COLO829 (cell line): ENCODE measurements around the gene TMEM271.

Experiments
- DNase-seq: peaks from one replicate; pipeline ENCODE4 v3.0.0; 2012; ENCODE audit warnings: low spot score

TMEM271 gene, protein sequence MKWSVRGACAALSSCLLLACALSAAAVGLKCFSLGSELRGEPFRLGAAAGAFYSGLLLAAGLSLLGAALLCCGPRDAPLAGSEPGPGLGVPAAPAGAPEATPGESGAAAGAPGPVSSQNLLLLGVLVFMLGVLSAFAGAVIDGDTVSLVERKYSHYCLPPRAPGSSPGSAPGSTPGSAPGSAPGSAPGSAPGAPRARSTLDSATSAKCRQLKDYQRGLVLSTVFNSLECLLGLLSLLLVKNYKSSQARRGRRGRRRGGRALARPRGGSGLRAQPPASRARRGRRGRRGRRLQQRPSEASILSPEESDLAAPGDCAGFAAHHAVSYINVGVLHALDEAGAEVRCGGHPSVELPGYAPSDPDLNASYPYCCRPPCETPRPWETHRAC

DNA sequence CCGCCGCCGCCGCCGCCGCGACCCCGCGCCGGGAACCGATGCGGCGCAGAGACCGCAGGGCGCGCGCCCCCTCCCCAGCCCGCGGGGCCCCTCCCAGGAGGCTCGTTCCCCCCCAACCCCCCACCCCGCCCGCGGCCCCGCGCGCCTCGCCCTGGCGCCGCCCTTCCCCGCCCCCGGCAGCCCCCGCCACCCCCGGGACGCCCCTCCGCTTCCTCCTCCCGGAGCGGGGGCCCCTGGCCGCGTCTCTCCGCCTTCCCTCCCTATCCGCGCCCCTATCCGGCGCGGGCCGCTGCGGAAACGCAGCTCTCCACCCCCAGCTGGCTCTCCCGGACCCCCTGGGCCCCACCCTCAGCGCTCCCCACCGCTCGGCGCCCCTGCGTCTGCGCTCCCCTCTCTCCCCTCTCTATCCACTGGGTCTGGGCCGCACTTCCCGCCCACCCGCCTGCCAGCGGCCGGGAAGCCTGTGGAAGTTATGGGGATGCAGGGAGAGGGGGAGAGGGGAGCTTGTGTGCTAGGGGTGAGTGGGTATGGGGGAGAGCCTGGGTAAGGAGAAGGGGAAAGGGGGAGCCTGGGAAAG, at the start of gene TMEM271:
Gene TMEM271 (minus strand): TSS at position 51 of the 577 bp plus-strand sequence. CDS start 233 bp downstream, outside the sequence.
- DNase-seq = no peak

- no peak for DNase-seq
These were observed 49.6 kb upstream of the TMEM271 start for GRCh38 chr4:625631-626161.

GRCh38 chr4:624705-625590, 48.9 kb upstream of the TMEM271 start, which contains the start of gene PDE6B:
PDE6B (plus strand) TSS chr4:625573; CDS start chr4:625627, 54 bp downstream.
- no peak for DNase-seq

- no peak for DNase-seq
These were observed 47.9 kb upstream of the TMEM271 start for GRCh38 chr4:623914-624566.

- no peak for DNase-seq
These were observed 47.2 kb upstream of the TMEM271 start for GRCh38 chr4:622996-623913.

GRCh38 chr4:622071-622995, 46.2 kb upstream of the TMEM271 start:
- no peak for DNase-seq

DNA sequence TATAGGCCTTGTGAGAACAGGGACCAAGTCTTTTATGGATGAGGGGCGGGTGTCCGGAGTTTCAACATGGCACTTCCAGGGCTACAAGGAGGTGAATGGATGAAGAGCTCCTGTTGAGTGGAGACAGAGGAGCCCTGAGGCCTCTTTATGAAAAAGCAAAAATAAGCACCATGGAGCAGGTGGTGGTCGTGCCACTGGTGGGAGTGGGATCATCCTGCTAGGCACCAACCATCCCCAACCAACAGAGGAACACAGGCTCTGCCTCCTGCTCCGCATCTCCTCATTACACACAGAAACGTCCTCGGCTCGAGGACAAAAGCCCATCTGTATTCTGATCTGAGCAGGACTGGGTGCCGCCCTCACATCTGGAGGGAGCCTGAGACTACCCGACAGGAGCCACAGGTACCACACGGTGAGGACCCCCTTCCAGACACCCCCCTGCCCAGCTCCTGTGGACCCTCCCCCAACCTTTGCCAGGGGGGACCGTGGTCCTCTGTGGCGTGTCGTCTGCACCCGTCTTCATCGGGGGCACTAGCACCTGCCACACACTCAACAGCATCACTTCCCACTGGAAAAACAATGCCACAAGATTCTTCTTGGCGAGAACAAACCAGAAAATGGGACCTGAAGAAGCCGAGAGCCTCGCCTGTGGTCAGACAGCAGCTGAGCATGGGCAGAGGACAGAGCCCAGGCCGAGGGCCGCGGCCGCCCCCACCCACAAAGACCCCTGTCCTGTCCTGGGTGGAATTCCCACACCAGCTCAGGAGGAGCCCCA, 45.4 kb upstream of the TMEM271 start:
- no peak for DNase-seq

DNA sequence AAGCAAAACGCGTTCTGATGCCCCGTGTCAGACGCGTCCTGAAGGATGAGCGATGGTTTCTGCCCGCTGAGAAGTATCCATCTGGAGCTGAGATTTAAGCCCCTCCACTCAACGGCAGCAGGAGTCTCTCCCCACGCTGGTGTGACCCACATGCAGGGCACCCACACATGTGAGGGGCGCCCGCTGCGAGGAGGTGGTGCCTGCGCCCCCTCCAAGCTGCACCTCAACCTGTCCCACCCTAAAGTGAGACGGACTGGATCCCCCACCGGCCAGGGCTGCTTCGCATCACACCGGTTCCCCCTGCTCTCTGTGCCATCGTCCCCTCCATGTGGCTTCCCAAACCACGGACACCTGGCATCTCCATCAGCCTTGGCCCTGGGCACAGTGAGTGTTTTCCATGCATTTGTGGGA, 44.8 kb upstream of the TMEM271 start:
- DNase-seq = no peak

DNA sequence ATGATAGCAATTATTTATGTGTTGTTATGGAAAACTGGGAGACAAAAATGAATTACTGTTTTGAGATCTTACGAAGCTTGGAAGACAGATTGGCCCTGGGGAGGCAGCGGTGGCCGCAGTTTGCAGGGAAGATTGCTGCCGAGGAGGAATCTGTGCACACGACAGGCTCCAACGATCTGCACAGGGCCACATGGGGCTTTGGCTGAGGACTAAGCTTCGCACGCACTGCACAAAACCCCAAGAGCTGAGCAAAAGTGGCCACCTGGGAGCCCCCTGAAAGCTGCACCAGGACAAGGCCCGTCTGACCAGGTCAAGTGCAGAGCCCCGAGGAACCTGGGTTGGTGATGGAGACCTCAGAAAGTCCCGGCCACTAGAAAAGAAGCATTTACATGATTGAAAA, 44.1 kb upstream of the TMEM271 start:
- DNase-seq = no peak

- DNase-seq = no peak
These were observed 41.8 kb upstream of the TMEM271 start for GRCh38 chr4:617644-618641.

GRCh38 chr4:616911-617643, 41.0 kb upstream of the TMEM271 start:
- DNase-seq = no peak

GRCh38 chr4:616091-616490, 40.0 kb upstream of the TMEM271 start:
- no peak for DNase-seq

DNA sequence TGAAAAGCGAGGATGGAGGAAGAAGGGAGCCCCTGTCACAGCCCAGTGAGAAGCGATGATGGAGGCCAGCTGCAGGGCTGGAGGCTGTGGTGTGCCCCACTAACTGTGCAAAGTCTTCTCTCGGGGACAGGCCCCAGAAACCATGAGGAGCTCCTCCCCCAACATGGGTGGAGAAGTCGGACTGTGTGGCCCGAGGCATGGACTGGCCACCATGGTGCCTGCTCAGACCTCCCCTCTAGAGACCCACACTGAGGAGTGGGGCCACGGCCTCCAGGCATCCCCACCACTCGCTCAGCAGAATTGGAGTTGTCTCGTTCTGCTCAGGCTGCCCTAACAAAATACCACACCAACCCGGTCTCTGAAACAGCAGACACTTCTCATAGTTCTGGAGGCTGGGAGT, 37.0 kb upstream of the TMEM271 start:
- no peak for DNase-seq

DNA sequence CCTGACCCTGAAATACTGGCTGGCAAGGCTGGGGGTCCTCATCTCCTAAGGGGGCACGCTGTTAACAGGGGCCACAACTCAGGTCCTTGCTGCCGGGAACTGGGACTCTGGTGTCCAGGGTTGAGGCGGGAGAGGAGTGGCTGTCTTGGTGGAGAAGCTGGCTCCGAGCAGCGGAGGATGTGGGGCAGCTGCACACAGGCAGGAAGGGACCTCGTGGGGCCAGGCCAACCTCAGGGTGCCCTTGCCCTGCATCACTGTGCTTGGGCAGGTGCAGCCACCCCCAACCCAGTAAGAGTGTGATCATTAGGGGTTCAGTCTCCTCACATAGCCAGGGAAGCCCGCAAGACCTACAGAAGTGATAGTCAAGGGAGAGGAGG, 36.6 kb upstream of the TMEM271 start:
- no peak for DNase-seq

- no peak for DNase-seq
These were observed 36.1 kb upstream of the TMEM271 start for GRCh38 chr4:612052-612748.
